GM23248 (cell line): ENCODE measurements around the gene CDK12.

Source experiments
- EZH2 ChIP-seq: fragments of 200-600 bp; sonication (generic); IDR thresholded peaks from 2 replicates; pipeline ENCODE4 v1.6.1; 2018; ENCODE audit warnings: antibody characterized with exemption, mild to moderate bottlenecking; ENCODE audit not compliant: insufficient read depth, poor library complexity, severe bottlenecking
- EZH2phosphoT487 ChIP-seq: fragments of 200-600 bp; sonication (generic); IDR thresholded peaks from 2 replicates; pipeline ENCODE4 v1.6.1; 2018; ENCODE audit warnings: antibody characterized with exemption, moderate library complexity, mild to moderate bottlenecking, low read depth; ENCODE audit not compliant: insufficient read depth

- TF ChIP-seq EZH2 = no peak
- TF ChIP-seq EZH2phosphoT487 = no peak
These were observed 1.5 kb downstream of the CDK12 start for GRCh38 chr17:39462631-39463375.
